ENCODE data around the gene CGB3. TPM values are rescaled to one million over a fixed set of nuclear protein-coding genes. Genes with fewer than 3 reads are reported as not detected.

CGB3 gene
- total RNA-seq, 1 donor from 2014 or later, result not detected

DNA sequence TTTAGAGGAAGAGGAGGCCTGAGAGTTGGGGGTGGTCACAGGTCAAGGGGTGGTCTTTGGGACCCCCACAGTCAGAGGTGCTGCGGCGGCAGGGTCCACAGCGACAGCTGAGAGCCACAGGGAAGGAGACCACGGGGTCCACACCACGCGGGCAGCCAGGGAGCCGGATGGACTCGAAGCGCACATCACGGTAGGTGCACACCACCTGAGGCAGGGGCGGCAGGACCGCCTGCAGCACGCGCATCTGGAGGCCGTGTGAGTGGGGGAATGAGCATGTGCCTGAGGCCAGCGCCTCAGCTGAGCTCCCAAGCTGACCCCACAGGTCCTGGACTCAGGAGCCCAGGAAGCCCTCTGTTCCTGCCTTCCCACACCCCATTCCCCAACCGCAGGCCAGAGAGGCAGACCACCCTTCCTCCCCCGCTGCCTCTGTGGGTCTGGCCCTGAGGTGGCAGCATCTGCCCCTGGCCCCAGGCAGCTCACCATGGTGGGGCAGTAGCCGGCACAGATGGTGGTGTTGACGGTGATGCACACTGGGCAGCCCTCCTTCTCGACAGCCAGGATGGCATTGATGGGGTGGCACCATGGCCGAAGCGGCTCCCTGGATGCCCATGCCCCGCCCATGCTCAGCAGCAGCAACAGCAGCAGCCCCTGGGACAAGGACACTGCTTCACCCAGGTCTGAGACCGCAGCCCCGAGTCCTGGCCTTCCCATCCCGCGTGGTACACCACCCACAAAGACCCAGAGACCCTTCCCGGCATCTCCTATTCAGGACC is 7.9 kb downstream of the CGB3 start:
- DNase-seq (ENCODE audit: low read depth in 2 of 2), result no peak

- DNase-seq (ENCODE audit: low read depth in 2 of 2), result no peak
These were observed 9.3 kb downstream of the CGB3 start for GRCh38 chr19:49014870-49015255.

DNA sequence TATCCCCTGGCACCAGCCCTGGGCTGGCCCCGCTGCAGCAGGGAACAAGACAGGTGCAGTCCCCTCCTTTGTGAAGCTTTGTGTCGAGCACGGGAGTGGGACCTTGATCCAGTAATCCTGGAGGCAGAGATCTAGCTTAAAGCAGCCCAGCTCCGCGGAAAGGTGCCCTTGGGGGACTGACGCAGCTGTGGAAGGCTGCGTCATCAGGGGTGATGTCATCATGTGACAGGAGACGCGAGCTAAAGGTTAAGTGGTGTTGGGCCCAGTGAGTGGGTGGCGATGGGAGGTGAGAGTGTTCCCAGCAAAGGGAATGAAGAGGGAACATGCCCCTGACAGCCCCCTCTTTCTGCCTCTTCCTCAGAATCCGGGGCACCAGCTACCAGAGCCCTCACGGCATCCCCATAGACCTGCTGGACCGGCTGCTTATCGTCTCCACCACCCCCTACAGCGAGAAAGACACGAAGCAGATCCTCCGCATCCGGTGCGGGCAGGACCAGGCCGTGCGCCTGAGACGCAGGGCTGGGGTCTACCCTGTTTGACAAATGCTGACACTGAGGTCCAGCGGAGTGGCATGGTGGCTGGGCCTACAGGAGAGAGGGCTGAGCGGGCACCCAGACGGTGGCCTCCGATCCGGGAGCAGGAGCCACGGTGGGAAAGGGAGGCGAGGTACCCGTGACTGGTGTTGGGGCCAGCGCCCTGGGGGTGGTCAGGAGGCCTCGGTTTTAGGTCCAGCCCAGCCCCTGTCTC is 9.8 kb downstream of the CGB3 start:
- DNase-seq (ENCODE audit: low read depth in 2 of 2), result no peak

GRCh38 chr19:49011194-49011593 is 12.9 kb downstream of the CGB3 start:
- DNase-seq (ENCODE audit: low read depth in 2 of 2), result no peak

DNA sequence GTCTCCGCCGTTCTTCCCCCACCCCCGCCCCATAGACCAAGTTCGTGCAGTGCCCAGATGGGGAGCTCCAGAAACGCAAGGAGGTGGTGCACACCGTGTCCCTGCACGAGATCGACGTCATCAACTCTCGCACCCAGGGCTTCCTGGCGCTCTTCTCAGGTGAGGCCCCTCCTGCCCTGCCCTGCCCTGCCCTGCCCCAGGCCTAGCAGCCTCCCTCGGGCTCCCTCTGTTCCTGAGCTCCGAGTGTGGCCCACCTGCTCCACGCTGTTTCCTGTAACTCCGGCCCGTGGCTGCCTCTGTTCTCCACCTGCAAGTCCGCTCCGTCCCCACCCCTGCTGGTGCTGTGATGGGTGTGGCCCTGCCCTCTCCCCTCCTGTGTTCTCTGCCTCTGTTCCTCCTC is 13.7 kb downstream of the CGB3 start:
- no peak for DNase-seq (ENCODE audit: low read depth in 2 of 2)

DNA sequence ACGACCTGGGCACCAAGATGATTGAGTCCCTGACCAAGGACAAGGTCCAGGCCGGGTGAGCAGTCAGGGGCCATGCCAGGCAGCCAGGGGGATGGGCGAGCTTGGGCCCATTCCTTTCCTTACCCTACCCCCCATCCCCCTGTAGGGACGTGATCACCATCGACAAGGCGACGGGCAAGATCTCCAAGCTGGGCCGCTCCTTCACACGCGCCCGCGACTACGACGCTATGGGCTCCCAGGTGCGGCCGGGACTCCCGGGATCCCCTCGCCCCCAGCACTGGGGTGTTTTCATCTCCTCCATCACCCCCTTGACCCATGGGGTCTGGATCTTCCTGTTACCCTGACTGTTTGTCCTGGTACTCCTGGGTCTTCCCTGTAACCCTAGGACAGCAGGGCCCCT is 14.3 kb downstream of the CGB3 start:
- DNase-seq (ENCODE audit: low read depth in 2 of 2), result no peak

GRCh38 chr19:49006905-49007304 is 17.2 kb downstream of the CGB3 start:
- no peak for DNase-seq (ENCODE audit: low read depth in 2 of 2)

DNA sequence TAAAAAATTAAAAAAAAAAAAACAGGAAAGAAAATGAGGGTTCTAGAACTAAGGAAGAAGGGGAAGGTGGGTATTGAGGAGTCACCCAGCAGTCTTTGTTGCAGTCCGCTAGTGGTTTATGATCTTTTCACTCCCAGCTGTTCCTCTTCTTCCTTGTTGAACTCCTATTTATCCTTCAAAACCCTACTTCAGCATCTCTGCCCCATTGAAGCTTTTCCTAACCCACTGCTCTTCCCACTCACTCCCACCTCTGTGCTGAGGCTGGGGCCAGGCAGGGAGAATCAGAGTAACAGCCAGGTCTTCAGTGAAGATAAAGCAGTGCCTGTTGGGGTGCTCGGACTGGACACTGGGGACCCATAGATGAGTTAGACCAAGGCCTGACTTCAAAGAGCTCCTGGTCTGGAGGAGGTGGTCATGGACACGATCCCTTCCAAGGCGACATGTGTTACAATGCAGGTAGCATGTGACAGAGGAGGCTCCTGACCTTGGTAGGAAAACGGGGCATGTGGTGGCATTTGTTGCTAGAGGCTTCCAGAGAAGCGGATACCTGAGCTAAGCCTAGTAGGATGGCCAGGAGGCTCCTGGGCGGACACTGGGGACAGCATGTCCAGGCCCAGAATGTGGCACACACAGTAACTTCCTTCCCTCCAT is 19.0 kb downstream of the CGB3 start:
- DNase-seq (ENCODE audit: low read depth in 2 of 2), result no peak

- no peak for DNase-seq (ENCODE audit: low read depth in 2 of 2)
These were observed 20.0 kb downstream of the CGB3 start for GRCh38 chr19:49004133-49004532.

- peak; percentile 53 to 76 for DNase-seq (ENCODE audit: low read depth in 2 of 2)
These were observed 24.4 kb downstream of the CGB3 start for GRCh38 chr19:48999481-49000325.

DNA sequence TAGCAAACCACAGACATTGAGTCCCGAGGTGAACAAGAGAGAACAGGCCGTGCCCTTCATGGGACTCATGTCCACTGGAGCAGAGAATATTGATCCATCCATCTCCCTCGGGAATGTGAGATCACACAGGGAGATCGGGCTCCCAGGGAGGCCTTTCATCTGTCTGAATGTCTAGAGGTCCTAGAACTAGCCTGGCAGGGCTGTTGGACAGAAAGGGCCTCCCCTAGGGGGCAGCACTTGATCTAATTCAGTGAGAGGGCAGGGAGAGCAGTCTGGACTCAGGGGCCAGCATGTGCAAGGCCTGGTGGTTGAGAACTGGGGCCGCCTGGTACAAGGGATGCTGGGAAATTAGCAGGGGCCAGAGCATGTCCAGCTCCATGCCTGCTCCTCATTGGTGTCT is 26.2 kb downstream of the CGB3 start:
- peak in 1 of 2 donors; percentile 60 for DNase-seq (ENCODE audit: low read depth in 2 of 2)

DNA sequence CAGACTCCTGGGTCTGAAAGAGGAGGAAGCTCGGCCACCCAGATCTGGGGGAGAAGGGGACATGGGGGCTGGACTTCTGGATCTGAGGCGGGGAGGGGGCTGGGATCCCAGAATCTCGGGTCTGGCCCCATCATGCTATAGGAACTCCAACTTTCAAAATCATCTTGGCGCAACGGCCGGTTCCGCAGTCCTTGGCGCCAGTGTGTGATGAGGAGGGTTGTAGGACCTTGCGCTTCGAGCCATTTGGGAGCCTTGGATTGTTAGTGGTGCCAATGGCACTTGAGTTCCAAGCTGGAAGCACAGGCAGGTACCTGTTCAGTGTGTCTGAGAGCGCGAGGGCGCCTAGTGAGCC is 30.1 kb downstream of the CGB3 start:
- DNase-seq (ENCODE audit: low read depth in 2 of 2), result no peak

- DNase-seq (ENCODE audit: low read depth in 2 of 2), result peak; percentile 97 to 99
These were observed 30.7 kb downstream of the CGB3 start, which contains the start of the genes GYS1 and RUVBL2 for GRCh38 chr19:48993175-48994034. Gene GYS1, minus strand, starts transcription at chr19:48993309. Its CDS starts 197 bp downstream, at chr19:48993112. Gene RUVBL2, plus strand, starts transcription at chr19:48993887. Its CDS starts 25 bp downstream, at chr19:48993912.

DNA sequence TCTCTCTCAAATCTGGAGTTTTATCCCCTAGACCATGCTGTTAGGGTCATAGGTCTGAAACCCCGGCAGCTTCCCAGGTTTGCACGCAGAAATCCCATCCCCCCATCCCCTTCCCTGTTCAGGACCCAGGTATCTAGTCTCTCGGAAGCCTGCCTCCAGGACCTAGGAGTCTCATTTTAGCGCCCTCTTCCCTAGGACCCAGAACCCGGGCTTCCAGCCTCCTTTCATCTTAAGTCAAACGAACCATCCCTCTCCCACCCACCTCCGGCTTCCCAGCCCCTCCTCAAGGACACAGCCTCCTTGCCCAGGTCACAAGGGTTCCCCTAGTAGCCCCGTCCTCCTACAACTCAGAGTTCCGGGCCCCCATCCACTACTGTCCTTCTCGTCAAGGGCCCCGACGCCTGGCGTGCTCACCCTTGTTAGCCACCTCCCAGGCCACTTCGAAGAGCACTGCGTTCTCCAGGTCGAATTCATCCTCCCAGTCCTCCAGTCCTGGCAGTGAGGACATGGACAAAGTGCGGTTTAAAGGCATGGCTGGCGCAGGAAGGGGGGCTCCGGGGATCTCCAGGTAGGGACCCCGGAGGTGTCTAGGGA is 31.5 kb downstream of the CGB3 start:
- no peak for DNase-seq (ENCODE audit: low read depth in 2 of 2)

DNA sequence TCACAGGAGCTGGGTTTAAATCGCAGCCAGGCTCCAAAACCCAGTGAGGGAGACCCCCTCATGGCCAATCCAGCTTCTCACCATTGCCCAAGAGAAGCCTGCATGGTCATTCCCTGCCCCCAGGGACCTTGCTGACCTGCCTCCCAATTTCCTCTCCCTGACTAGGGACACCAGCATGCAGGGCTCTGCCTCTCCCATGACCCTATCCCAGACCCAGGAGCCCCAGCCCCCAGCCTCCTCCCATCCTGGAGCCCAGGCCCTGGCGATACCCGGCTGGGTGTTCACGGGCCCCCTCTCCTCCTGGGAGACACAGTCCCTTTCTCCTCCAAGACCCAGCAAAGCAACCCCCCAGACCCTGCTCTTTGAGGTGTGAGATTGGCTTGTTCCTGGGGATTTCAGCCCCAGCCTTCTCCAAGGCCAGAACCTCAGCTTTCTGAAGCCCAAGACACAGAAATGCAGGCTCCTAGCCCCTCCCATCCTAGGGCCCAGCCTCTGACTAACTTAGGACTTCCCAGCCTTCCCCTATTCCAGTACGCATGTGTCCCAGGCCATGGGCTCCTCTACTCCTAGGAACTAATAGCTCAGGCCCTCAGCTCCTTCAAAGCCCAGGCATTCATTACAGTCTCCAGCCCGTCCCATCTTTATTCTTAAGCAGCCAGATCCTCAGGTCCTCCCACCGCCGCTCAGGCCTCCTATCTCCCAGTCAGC is 32.1 kb downstream of the CGB3 start:
- peak in 1 of 2 donors; percentile 73 for DNase-seq (ENCODE audit: low read depth in 2 of 2)

DNA sequence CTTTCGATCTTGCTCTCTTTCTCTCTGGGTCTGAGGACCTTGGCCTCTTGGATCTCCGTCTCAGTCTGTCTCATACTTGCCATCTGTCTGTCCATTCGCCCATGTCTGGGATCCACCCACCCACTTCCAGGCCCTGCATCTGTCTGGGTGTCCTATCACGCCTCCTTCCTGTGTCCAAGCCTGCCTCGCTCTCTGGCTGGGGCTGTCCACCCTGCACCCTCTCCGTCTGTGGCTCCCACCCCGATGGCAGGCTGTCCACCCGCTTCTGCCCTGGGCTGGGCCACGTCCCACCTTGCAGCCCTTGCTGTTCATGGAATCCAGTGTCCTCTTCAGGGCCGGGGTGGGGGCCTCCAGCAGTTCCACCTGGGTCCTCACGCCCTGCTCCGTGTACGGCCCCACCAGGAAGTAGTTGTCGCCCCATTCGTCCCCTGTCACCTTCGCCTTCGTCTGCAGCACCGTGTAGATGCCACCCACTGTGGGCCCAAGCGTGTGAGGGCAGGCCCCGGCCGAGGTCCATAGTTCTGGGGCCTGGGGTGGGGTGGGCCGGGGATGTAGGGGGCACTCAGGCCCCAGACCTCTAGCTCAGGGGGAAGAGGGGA is 33.0 kb downstream of the CGB3 start:
- no peak for DNase-seq (ENCODE audit: low read depth in 2 of 2)

GRCh38 chr19:48990400-48990799 is 33.7 kb downstream of the CGB3 start:
- no peak for DNase-seq (ENCODE audit: low read depth in 2 of 2)

GRCh38 chr19:48989701-48990291 is 34.3 kb downstream of the CGB3 start:
- DNase-seq (ENCODE audit: low read depth in 2 of 2), result no peak

- no peak for DNase-seq (ENCODE audit: low read depth in 2 of 2)
These were observed 35.3 kb downstream of the CGB3 start for GRCh38 chr19:48988860-48989259.
